GM18502 (cell line): Measurements from ENCODE around the gene VPS8.

ENCODE experiments used
- ATAC-seq: cut with Tn5 transposase; IDR thresholded peaks from one replicate; pipeline ENCODE4 v1.9.1; 2021; ENCODE audit warnings: mild to moderate bottlenecking; ENCODE audit not compliant: unreplicated experiment, poor library complexity

The VPS8 gene

GRCh38 chr3:185076219-185076618 lies 264.3 kb downstream of the VPS8 start:
- ATAC-seq: no peak

GRCh38 chr3:185079625-185080024 lies 267.7 kb downstream of the VPS8 start:
- no peak for ATAC-seq

- ATAC-seq: no peak
These were observed 269.6 kb downstream of the VPS8 start for GRCh38 chr3:185081521-185081920.

GRCh38 chr3:185082149-185082548 lies 270.2 kb downstream of the VPS8 start:
- ATAC-seq: no peak

- no peak for ATAC-seq
These were observed 270.9 kb downstream of the VPS8 start for GRCh38 chr3:185082829-185083228.

- no peak for ATAC-seq
These were observed 272.4 kb downstream of the VPS8 start for GRCh38 chr3:185084402-185084801.

GRCh38 chr3:185084901-185085300 lies 272.9 kb downstream of the VPS8 start:
- no peak for ATAC-seq

GRCh38 chr3:185087419-185087818 lies 275.5 kb downstream of the VPS8 start:
- no peak for ATAC-seq

- no peak for ATAC-seq
These were observed 277.4 kb downstream of the VPS8 start for GRCh38 chr3:185089343-185089742.

- ATAC-seq: no peak
These were observed 277.8 kb downstream of the VPS8 start for GRCh38 chr3:185089751-185090150.

GRCh38 chr3:185090811-185091210 lies 278.8 kb downstream of the VPS8 start:
- no peak for ATAC-seq

GRCh38 chr3:185093116-185093515 lies 281.1 kb downstream of the VPS8 start:
- no peak for ATAC-seq

GRCh38 chr3:185094697-185095096 lies 282.7 kb downstream of the VPS8 start:
- ATAC-seq: no peak
